Endothelial cell of umbilical vein (primary cell): ENCODE data around the gene OLFM2. TPM values are rescaled to one million over a fixed set of nuclear protein-coding genes. Genes with fewer than 3 reads are reported as not detected.

Experiments
- BruUV-seq: library from RNA; stranded (reverse); fragments of 400-500 nt; replicated peaks from 2 replicates; lab custom pipeline; 2021; lab: Mats Ljungman, UMichigan
- CTCF ChIA-PET: fragments of 300-600, 350-600 bp; sonication (Branson Sonifier 250); formaldehyde crosslinking; loops from one replicate; lab custom pipeline; 2021; ENCODE audit warnings: antibody characterized with exemption, inconsistent platforms; lab: Charles Lee
- POLR2A ChIA-PET: fragments of 300-600, 350-600 bp; sonication (Branson Sonifier 250); formaldehyde crosslinking; loops from one replicate; lab custom pipeline; 2021; ENCODE audit warnings: antibody characterized with exemption, inconsistent platforms; lab: Charles Lee
- DNase-seq: peaks from one replicate; pipeline ENCODE4 v3.0.0-alpha.2; 2011; ENCODE audit warnings: low read depth, low spot score
- FAIRE-seq: peaks from 2 replicates; lab custom pipeline; 2011; peaks lifted over from hg19 to GRCh38; lab: Jason Lieb, UNC
- H2AFZ ChIP-seq: 2 replicates; pipeline ENCODE4 v1.6.0; 2012; ENCODE audit warnings: low read depth, low read length, control low read depth, inconsistent platforms
- H3K27ac ChIP-seq: 2 replicates; pipeline ENCODE4 v1.5.1; 2011; ENCODE audit warnings: low read depth, mild to moderate bottlenecking, control low read depth, low read length, moderate library complexity; ENCODE audit not compliant: insufficient read depth
- H3K27me3 ChIP-seq, 2 experiments: 2 replicates each; pipeline versions ENCODE4 v1.6.0 to v1.6.1; 2011; ENCODE audit warnings: low read length in 2 of 2, mixed read lengths in 1 of 2; ENCODE audit not compliant: control insufficient read depth in 2 of 2, insufficient read depth in 2 of 2
- H3K36me3 ChIP-seq, 2 experiments: 2 replicates in 1 of 2; 3 replicates in 1 of 2; pipeline ENCODE4 v1.5.1; 2011; ENCODE audit warnings: low read length in 2 of 2, mild to moderate bottlenecking in 1 of 2, moderate library complexity in 1 of 2; ENCODE audit not compliant: control insufficient read depth in 2 of 2, insufficient read depth in 2 of 2; ENCODE audit errors: extremely low read depth in 1 of 2
- H3K4me1 ChIP-seq: 3 replicates; pipeline ENCODE4 v1.5.1; 2011; ENCODE audit warnings: mild to moderate bottlenecking, low read length; ENCODE audit not compliant: control insufficient read depth, insufficient read depth; ENCODE audit errors: extremely low read depth
- H3K4me2 ChIP-seq: 2 replicates; pipeline ENCODE4 v1.6.1; 2011; ENCODE audit warnings: low read length, control low read depth, mixed read lengths; ENCODE audit not compliant: insufficient read depth
- H3K4me3 ChIP-seq, 3 experiments: fragments of 200-600 bp in 1 of 3; sonication (generic), shearing (Covaris generic) in 1 of 3; replicated peaks in 1 of 3; 2 replicates each; pipeline ENCODE4 v1.5.1; 2011 to 2016; ENCODE audit warnings: control low read depth in 3 of 3, low read length in 3 of 3, mild to moderate bottlenecking in 2 of 3, inconsistent platforms in 1 of 3, low read depth in 1 of 3, moderate library complexity in 1 of 3; ENCODE audit not compliant: insufficient read depth in 1 of 3
- H3K79me2 ChIP-seq: 2 replicates; pipeline ENCODE4 v1.6.0; 2012; ENCODE audit warnings: low read length, inconsistent platforms; ENCODE audit not compliant: control insufficient read depth, insufficient read depth
- H3K9ac ChIP-seq: replicated peaks from 2 replicates; pipeline ENCODE3; 2011; ENCODE audit warnings: low read length, control low read depth; ENCODE audit not compliant: insufficient read depth; ENCODE audit errors: extremely low read depth
- H3K9me1 ChIP-seq: replicated peaks from 3 replicates; pipeline ENCODE4 v1.6.0; 2011; ENCODE audit warnings: mild to moderate bottlenecking, low read length; ENCODE audit not compliant: control insufficient read depth, insufficient read depth; ENCODE audit errors: extremely low read depth
- H3K9me3 ChIP-seq: replicated peaks from 2 replicates; pipeline ENCODE4 v1.5.1; 2012; ENCODE audit warnings: low read length, inconsistent platforms; ENCODE audit not compliant: control insufficient read depth, insufficient read depth
- H4K20me1 ChIP-seq: replicated peaks from 2 replicates; pipeline ENCODE3; 2011; ENCODE audit warnings: mild to moderate bottlenecking, low read length; ENCODE audit not compliant: control insufficient read depth, insufficient read depth; ENCODE audit errors: extremely low read depth
- EZH2 ChIP-seq: IDR thresholded peaks from 2 replicates; pipeline ENCODE4 v1.6.1; 2012; ENCODE audit warnings: borderline replicate concordance, low read depth, mild to moderate bottlenecking, moderate library complexity, low read length, inconsistent platforms; ENCODE audit not compliant: severe bottlenecking
- FOS ChIP-seq: IDR thresholded peaks from 2 replicates; pipeline ENCODE4 v1.6.1; 2011; ENCODE audit warnings: mild to moderate bottlenecking, low read length, moderate library complexity, borderline replicate concordance; ENCODE audit not compliant: insufficient read depth
- GATA2 ChIP-seq: IDR thresholded peaks from 2 replicates; pipeline ENCODE4 v1.7.0; 2011; ENCODE audit warnings: low read depth, mild to moderate bottlenecking, moderate library complexity, mixed read lengths, low read length; ENCODE audit not compliant: insufficient read length, insufficient read depth
- JUN ChIP-seq: IDR thresholded peaks from 2 replicates; pipeline ENCODE4 v1.6.1; 2011; ENCODE audit warnings: borderline replicate concordance, low read depth; ENCODE audit not compliant: insufficient read length, insufficient read depth
- MYC ChIP-seq: IDR thresholded peaks from one replicate; pipeline ENCODE4 v1.6.1; 2011; ENCODE audit warnings: mild to moderate bottlenecking, low read depth, low read length
- POLR2A ChIP-seq: IDR thresholded peaks from 2 replicates; pipeline ENCODE4 v1.6.1; 2012; ENCODE audit warnings: low read depth, mild to moderate bottlenecking, control low read depth, low read length
- POLR2AphosphoS5 ChIP-seq: IDR thresholded peaks from 2 replicates; pipeline ENCODE4 v1.6.1; 2012; ENCODE audit warnings: low read depth, mild to moderate bottlenecking, control low read depth, low read length, moderate library complexity; ENCODE audit not compliant: insufficient read depth
- dilution Hi-C: fragments of 300-500 bp; cut with MboI; formaldehyde crosslinking; loops from one replicate; pipeline ENCODE4 v1.15.0; 2019; ENCODE audit warnings: low sequenced_read_pairs; ENCODE audit not compliant: extremely low pct_ligation_motif_present
- intact Hi-C: fragments of 100-400 bp; cut with micrococcal nuclease; formaldehyde crosslinking; loops from one replicate; pipeline ENCODE4 v1.10.0; 2022
- polyA plus RNA-seq, 4 experiments: library from polyadenylated mRNA; depleted of rRNA in 3 of 4; stranded (reverse) in 3 of 4; unstranded in 1 of 4; fragments of >200 nt; gene quantifications; 2 replicates each; pipeline versions ENCODE4 v1.2.1 to v1.2.3, GENCODE V29; 2011 to 2012; ENCODE audit warnings: missing spikeins in 1 of 4
- total RNA-seq: library from RNA; stranded (reverse); gene quantifications from 2 replicates; pipeline ENCODE4 v1.2.3, GENCODE V29; 2021
- TF ChIP-seq, protein P1 (sequence below), 2 donors: IDR thresholded peaks; 1 replicate in 1 of 2; 2 replicates in 1 of 2; pipeline ENCODE4 v1.5.1; 2011; ENCODE audit warnings: low read length in 2 of 2, mild to moderate bottlenecking in 2 of 2, moderate library complexity in 2 of 2, control low read depth in 1 of 2, inconsistent platforms in 1 of 2, low read depth in 1 of 2; ENCODE audit not compliant: insufficient read depth in 1 of 2; ENCODE audit errors: extremely low read depth in 1 of 2
- TF ChIP-seq, protein P2 (sequence below): IDR thresholded peaks from 2 replicates; pipeline ENCODE4 v1.6.1; 2011; ENCODE audit not compliant: insufficient read depth, insufficient read length

OLFM2 gene
- total and polyA plus RNA-seq, 2 donors (not counting 3 experiments of a cell fraction or from before 2014, with no cell fraction given), result 0.91 to 1.9 TPM

DNA sequence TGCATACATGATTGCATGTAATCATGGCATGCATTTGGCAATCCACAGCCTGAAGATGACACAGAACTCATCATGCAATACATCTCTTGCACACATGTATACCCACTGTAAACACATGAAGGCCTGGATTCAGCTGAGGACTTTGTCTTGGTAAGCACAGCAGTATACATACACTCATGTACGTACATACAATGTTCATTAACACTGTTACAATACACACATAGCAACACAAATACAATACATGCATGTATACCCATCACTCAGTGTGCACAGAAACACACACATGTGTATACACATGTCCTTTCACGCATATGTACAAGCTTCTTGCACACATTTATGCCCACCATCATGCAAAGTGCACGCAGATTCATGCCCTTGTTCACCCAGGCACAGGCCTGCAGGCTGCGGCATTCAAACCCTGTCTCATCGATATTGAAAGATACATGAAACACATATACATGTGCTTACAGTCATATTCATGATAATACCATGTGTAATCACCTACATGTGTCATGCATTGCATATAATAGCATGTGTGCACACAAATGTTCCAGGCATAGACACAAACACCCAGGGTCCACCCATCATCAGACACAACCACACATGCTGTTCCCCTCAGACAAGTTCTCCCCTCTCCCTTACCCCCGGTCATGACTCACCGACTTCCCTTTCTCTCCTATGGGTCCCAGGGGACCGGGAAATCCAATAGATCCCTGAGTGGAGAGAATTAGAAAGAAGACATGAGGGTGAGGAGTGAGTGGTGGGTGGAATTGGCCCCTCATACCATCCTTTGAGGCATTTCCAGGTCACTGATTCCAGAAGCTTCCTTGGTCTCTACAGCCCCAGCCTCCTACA is 45.3 kb upstream of the OLFM2 start:
- Histone ChIP-seq H3K4me2 (no peak overlapping the region), H3K36me3 (no peaks in the 10 kb centered on the region), H3K79me2 (no peaks in the 10 kb centered on the region), H3K27ac (no peak overlapping the region), H3K9ac (no peak overlapping the region), H3K27me3 (no peaks in the 10 kb centered on the region), H3K9me1 (no peaks in the 10 kb centered on the region), H3K4me3 (no peak overlapping the region), H3K4me1 (no peaks in the 10 kb centered on the region), H2AFZ (no peak overlapping the region), H3K9me3 (no peaks in the 10 kb centered on the region), H4K20me1 (no peaks in the 10 kb centered on the region)
- ChIA-PET CTCF (interaction anchor here (1.4 to 1.6 kb wide), 2 partner anchors 19 to 46 kb away, joined by 3 to 9 read pairs; no protein-coding TSS in a partner anchor), POLR2A (no interaction called here)
- FAIRE-seq, result no peak
- DNase-seq, result no peak
- BruUV-seq, result no TSS peak
- TF ChIP-seq POLR2AphosphoS5 (no peak), GATA2 (no peak), EZH2 (no peak), FOS (no peak), POLR2A (no peak), MYC (no peak), JUN (no peak)
- TF ChIP-seq, protein P1, sequence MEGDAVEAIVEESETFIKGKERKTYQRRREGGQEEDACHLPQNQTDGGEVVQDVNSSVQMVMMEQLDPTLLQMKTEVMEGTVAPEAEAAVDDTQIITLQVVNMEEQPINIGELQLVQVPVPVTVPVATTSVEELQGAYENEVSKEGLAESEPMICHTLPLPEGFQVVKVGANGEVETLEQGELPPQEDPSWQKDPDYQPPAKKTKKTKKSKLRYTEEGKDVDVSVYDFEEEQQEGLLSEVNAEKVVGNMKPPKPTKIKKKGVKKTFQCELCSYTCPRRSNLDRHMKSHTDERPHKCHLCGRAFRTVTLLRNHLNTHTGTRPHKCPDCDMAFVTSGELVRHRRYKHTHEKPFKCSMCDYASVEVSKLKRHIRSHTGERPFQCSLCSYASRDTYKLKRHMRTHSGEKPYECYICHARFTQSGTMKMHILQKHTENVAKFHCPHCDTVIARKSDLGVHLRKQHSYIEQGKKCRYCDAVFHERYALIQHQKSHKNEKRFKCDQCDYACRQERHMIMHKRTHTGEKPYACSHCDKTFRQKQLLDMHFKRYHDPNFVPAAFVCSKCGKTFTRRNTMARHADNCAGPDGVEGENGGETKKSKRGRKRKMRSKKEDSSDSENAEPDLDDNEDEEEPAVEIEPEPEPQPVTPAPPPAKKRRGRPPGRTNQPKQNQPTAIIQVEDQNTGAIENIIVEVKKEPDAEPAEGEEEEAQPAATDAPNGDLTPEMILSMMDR (IDR thresholded peaks at IDR 0.05; ENCODE audit: extremely low read depth in 1 of 2, insufficient read depth in 1 of 2, low read depth in 1 of 2, low read length in 2 of 2), result no peak
- TF ChIP-seq, protein P2, sequence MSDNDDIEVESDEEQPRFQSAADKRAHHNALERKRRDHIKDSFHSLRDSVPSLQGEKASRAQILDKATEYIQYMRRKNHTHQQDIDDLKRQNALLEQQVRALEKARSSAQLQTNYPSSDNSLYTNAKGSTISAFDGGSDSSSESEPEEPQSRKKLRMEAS, result no peak
- dilution Hi-C loops, result no loop called here
- intact Hi-C loops, result no loop called here
